ENCODE data around the gene SPTBN4.

The SPTBN4 gene

DNA sequence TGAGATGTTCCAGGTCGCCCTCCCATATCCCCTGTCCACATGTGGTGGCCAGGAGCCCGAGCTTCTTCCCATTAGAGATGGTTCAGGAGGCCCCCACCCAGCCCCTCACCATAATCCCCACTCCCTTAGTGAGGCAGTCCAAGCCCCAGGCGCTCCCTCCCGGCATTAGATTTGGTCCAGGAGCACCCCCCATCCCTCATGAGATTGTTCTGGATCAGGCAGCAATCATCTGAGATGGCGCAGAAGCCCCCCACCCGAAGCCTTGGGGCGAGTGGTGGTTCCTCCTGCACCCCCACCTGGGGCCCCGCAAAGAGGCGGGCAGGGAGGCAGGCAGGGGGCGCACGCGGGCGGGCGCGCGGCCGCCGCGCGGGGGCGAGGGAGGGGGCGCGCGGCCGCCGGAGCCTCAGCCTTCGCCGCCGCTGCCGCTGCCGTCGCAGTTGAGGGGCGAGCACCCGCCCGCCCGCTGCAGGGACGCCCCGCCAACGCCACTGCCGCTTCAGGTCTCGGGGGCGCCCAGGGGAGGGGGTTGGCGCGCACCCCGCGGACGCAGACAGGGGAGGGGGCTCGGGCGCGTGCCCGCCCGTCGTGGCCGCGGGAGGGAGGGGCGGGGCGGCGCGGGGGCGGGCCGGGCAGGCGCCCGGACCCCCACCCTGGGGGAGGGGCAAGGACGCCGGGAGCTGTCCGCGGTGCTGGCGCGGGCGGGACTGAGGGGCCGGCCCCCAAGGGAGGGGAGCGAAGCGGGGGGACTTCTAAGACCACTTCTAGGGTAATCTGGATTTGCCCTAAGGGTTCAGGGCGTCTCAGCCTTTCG, 63.5 kb downstream of the SPTBN4 start:
- Histone ChIP-seq H3K4me3 (ENCODE audit: insufficient read depth, low read length, poor library complexity, severe bottlenecking) (peak overlapping the region; percentile 39), H3K4me2 (ENCODE audit: low read depth, low read length, poor library complexity, severe bottlenecking) (peak overlapping the region; percentile 67), H3K36me3 (ENCODE audit: low read length) (no peaks in the 10 kb centered on the region), H3K27me3 (ENCODE audit: low read length) (no peaks in the 10 kb centered on the region), H4K20me1 (ENCODE audit: low read depth, low read length) (no peaks in the 10 kb centered on the region), H3K27ac (ENCODE audit: low read depth, low read length) (no peak overlapping the region), H2AFZ (ENCODE audit: low read depth, low read length, severe bottlenecking) (no peak overlapping the region), H3F3A (ENCODE audit: insufficient read depth) (no peaks in the 10 kb centered on the region), H3K9ac (ENCODE audit: low read length) (no peak overlapping the region), H3K9me2 (replicated peaks; ENCODE audit: insufficient read depth, low read length) (no peaks in the 10 kb centered on the region), H3K9me3 (ENCODE audit: insufficient read depth, low read length) (no peaks in the 10 kb centered on the region), H3K79me2 (ENCODE audit: insufficient read depth, low read length) (no peaks in the 10 kb centered on the region)
- TF ChIP-seq CTCF (IDR thresholded peaks at IDR 0.05; ENCODE audit: insufficient read depth, low read length, poor library complexity, severe bottlenecking), result no peak
- no peak for TF ChIP-seq EZH2phosphoT487 (conservative IDR thresholded peaks at IDR 0.05; ENCODE audit: low read length)

GRCh38 chr19:40533508-40533907, 66.7 kb downstream of the SPTBN4 start:
- no peak overlapping the region for H3K27ac ChIP-seq (ENCODE audit: low read depth, low read length)
- H3F3A ChIP-seq (ENCODE audit: insufficient read depth), result no peaks in the 10 kb centered on the region
- H3K4me2 ChIP-seq (ENCODE audit: low read depth, low read length, poor library complexity, severe bottlenecking), result no peak overlapping the region
- no peaks in the 10 kb centered on the region for H4K20me1 ChIP-seq (ENCODE audit: low read depth, low read length)
- no peaks in the 10 kb centered on the region for H3K9me2 ChIP-seq (replicated peaks; ENCODE audit: insufficient read depth, low read length)
- TF ChIP-seq EZH2phosphoT487 (conservative IDR thresholded peaks at IDR 0.05; ENCODE audit: low read length) (no peak), CTCF (IDR thresholded peaks at IDR 0.05; ENCODE audit: insufficient read depth, low read length, poor library complexity, severe bottlenecking) (no peak)
- H3K9me3 ChIP-seq (ENCODE audit: insufficient read depth, low read length), result no peaks in the 10 kb centered on the region
- H3K27me3 ChIP-seq (ENCODE audit: low read length), result no peaks in the 10 kb centered on the region
- H3K79me2 ChIP-seq (ENCODE audit: insufficient read depth, low read length), result no peaks in the 10 kb centered on the region
- H3K9ac ChIP-seq (ENCODE audit: low read length), result no peak overlapping the region
- H3K4me3 ChIP-seq (ENCODE audit: insufficient read depth, low read length, poor library complexity, severe bottlenecking), result no peak overlapping the region
- no peak overlapping the region for H2AFZ ChIP-seq (ENCODE audit: low read depth, low read length, severe bottlenecking)
- H3K36me3 ChIP-seq (ENCODE audit: low read length), result no peaks in the 10 kb centered on the region

DNA sequence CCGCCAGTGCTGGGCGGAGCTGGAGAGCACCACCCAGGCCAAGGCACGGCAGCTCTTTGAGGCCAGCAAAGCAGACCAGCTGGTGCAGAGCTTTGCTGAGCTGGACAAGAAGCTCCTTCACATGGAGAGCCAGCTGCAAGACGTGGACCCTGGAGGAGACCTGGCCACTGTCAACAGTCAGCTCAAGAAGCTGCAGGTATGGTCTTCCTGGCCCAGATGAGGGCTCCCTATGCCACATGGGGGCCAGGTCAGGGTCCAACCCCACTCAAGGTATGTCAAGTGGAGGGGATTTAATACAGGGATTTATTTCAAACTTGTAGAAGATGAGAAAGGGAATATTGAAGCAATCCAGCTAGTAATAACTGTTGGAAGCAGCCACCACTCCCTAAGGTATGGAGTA, 67.3 kb downstream of the SPTBN4 start:
- Histone ChIP-seq H3K27me3 (ENCODE audit: low read length) (no peaks in the 10 kb centered on the region), H3K36me3 (ENCODE audit: low read length) (no peaks in the 10 kb centered on the region), H2AFZ (ENCODE audit: low read depth, low read length, severe bottlenecking) (no peak overlapping the region), H3K4me3 (ENCODE audit: insufficient read depth, low read length, poor library complexity, severe bottlenecking) (no peak overlapping the region), H3K9me3 (ENCODE audit: insufficient read depth, low read length) (no peaks in the 10 kb centered on the region), H3K4me2 (ENCODE audit: low read depth, low read length, poor library complexity, severe bottlenecking) (no peak overlapping the region), H3K9me2 (replicated peaks; ENCODE audit: insufficient read depth, low read length) (no peaks in the 10 kb centered on the region), H3K79me2 (ENCODE audit: insufficient read depth, low read length) (no peaks in the 10 kb centered on the region), H3K9ac (ENCODE audit: low read length) (no peak overlapping the region), H3K27ac (ENCODE audit: low read depth, low read length) (no peak overlapping the region), H4K20me1 (ENCODE audit: low read depth, low read length) (no peaks in the 10 kb centered on the region), H3F3A (ENCODE audit: insufficient read depth) (no peaks in the 10 kb centered on the region)
- TF ChIP-seq EZH2phosphoT487 (conservative IDR thresholded peaks at IDR 0.05; ENCODE audit: low read length) (no peak), CTCF (IDR thresholded peaks at IDR 0.05; ENCODE audit: insufficient read depth, low read length, poor library complexity, severe bottlenecking) (no peak)

All from SU-DHL-6 (cell line).